SIG-M5 treated with dmso at 0.1 percent for 504 hours (cell line): Measurements from ENCODE around the gene FAM222B.
"Not testable (repeated sequence)": the region's sequence is repeated elsewhere in the genome, so short reads cannot be mapped to it uniquely, and the experiment has no call there.

Experiments
- DNase-seq: peaks from one replicate; lab custom pipeline; 2025; ENCODE audit not compliant: unreplicated experiment; lab: John Stamatoyannopoulos, UW

Gene FAM222B

GRCh38 chr17:28747051-28747691, 95.4 kb downstream of the FAM222B start:
- DNase-seq = no peak

GRCh38 chr17:28746611-28747050, 96.0 kb downstream of the FAM222B start:
- peak; percentile 71 for DNase-seq

GRCh38 chr17:28745786-28746411, 96.7 kb downstream of the FAM222B start:
- no peak for DNase-seq

- no peak for DNase-seq
Observed at GRCh38 chr17:28744972-28745785, 97.4 kb downstream of the FAM222B start.

- peak; percentile 26 for DNase-seq
Observed at GRCh38 chr17:28744104-28744971, 98.3 kb downstream of the FAM222B start.

- DNase-seq = peak; percentile 73
Observed at GRCh38 chr17:28743243-28744103, 99.1 kb downstream of the FAM222B start, which contains the start of gene TRAF4. TSS of gene TRAF4 (plus strand) at chr17:28744011. CDS start at chr17:28744113, 102 bp downstream.

- DNase-seq = peak; percentile 88
Observed at GRCh38 chr17:28741358-28742349, 100.9 kb downstream of the FAM222B start.

- DNase-seq = no peak
Observed at GRCh38 chr17:28740406-28741357, 101.9 kb downstream of the FAM222B start.

GRCh38 chr17:28738680-28739384, 103.8 kb downstream of the FAM222B start:
- no peak for DNase-seq

GRCh38 chr17:28737770-28738679, 104.6 kb downstream of the FAM222B start:
- DNase-seq = no peak

GRCh38 chr17:28737316-28737715, 105.3 kb downstream of the FAM222B start:
- no peak for DNase-seq

GRCh38 chr17:28735913-28736769, 106.4 kb downstream of the FAM222B start:
- DNase-seq = not testable (repeated sequence)

- DNase-seq = no peak
Observed at GRCh38 chr17:28735242-28735722, 107.3 kb downstream of the FAM222B start.

GRCh38 chr17:28734712-28735241, 107.8 kb downstream of the FAM222B start:
- no peak for DNase-seq

GRCh38 chr17:28733346-28733745, 109.2 kb downstream of the FAM222B start:
- no peak for DNase-seq
